Measurements from ENCODE around the gene ZDHHC9. TPM values are rescaled to one million over a fixed set of nuclear protein-coding genes. Genes with fewer than 3 reads are reported as not detected.
A peak's percentile ranks its signal among the peaks of the same experiment; 100 is the strongest.

ZDHHC9 gene
- total and polyA plus RNA-seq, 5 experiments from 2014 or later = 4.1 to 12.3 (median 7.5) TPM

DNA sequence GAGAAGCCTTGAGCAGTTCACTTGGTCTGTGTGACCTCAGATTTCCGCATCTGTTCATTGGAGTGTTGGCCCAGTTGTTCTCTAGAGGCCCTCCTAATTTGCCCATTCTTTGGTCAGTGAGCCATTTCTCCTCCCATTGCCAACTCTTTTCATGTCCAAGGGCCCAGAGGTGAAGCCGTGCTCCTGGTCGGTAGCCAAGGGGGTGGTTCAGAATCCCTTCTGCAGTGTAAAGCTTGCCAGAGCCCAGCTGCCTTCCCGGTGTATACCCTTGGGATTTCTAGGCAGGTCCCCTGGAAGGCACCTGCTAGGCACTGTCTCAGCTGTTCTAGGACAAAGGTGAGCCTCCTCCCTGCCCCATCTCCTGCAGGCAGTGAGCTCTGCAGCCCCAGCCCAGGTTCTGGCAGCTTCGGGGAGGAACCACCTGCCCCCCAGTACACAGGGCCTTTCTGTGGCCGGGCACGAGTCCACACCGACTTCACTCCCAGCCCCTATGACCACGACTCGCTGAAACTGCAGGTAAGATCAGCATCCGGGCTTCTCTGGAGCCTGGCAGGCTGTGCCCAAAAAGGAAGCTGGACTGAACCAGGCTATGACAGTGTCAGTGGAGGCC lies 51.6 kb downstream of the ZDHHC9 start:
- Mint-ChIP-seq H3K4me1 (peaks cover 11 to 29% (median 18%) of the 10 kb centered on the region in 4 donors), H3K4me3 (no peak overlapping the region), H3K36me3 (peaks cover 0 to 61% (median 2%) of the 10 kb centered on the region in 3 donors), H3K27ac (peak overlapping the region in 5 of 10 donors; percentile 2 to 70 (median 19)), H3K9me3 (no peaks in the 10 kb centered on the region), H3K27me3 (no peaks in the 10 kb centered on the region)
- no peak for ATAC-seq
- POLR2A ChIA-PET = interaction anchor here (1.0 to 10.1 kb wide), 3 partner anchors 8 to 34 kb away, joined by 3 to 107 read pairs (median 3); partner anchors contain the start of gene SASH3
- DNase-seq = no peak

DNA sequence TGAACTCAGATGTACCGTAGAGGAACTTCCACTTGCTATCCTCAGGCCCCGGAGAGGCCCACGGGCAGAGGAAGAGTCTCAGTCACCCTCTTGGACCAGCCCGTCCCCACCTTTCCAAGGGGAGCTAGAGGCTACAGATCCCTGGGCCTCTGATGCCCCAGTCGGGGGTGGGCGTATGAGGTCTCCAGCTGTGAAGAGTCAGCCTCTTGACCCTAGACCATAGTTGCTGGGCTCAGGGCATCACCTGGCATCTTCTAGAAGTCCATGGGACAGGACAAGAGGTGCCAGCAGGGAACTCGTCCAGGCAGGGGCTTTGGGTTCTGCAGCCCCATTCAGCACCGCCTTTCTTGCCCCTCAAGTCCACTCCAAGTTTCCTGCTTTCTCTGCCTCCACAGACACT lies 52.4 kb downstream of the ZDHHC9 start:
- no peak overlapping the region for H3K4me3 Mint-ChIP-seq
- H3K27ac Mint-ChIP-seq = peak overlapping the region in 6 of 10 donors; percentile 44 to 84 (median 72)
- ATAC-seq (no peak), DNase-seq (no peak)
- H3K27me3 Mint-ChIP-seq = no peaks in the 10 kb centered on the region
- H3K4me1 Mint-ChIP-seq = peaks cover 15 to 33% (median 22%) of the 10 kb centered on the region in 4 donors
- H3K36me3 Mint-ChIP-seq = peaks cover 0 to 66% (median 2%) of the 10 kb centered on the region in 3 donors
- POLR2A ChIA-PET = interaction anchor here (1.2 to 10.1 kb wide), 2 partner anchors 11 to 33 kb away, joined by 3 to 107 read pairs; partner anchors contain the start of gene SASH3
- H3K9me3 Mint-ChIP-seq = no peaks in the 10 kb centered on the region

DNA sequence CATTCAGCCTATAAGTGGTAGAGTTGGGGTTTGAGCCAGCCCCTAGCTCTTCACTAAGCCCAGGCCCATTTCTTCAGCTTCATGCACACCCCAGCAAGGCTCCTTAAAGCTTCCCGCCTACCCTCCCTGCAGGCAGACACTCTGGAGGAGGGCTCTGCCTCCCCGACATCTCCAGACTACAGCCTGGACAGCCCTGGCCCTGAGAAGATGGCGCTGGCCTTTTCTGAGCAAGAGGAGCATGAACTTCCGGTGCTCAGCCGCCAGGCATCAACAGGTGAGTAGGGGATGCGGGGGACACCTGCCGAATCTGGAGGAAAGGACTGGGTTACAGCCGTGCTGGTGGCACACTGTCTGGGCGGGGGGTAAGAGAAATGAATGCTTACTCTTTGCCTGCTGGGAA lies 52.9 kb downstream of the ZDHHC9 start:
- no peak for DNase-seq
- H3K9me3 Mint-ChIP-seq = no peaks in the 10 kb centered on the region
- POLR2A ChIA-PET = interaction anchor here (1.0 to 10.1 kb wide), 2 partner anchors 11 kb away, joined by 3 to 107 read pairs; partner anchors contain the start of gene SASH3
- peak overlapping the region in 5 of 10 donors; percentile 4 to 89 (median 72) for H3K27ac Mint-ChIP-seq
- peaks cover 15 to 39% (median 27%) of the 10 kb centered on the region in 4 donors for H3K4me1 Mint-ChIP-seq
- no peaks in the 10 kb centered on the region for H3K27me3 Mint-ChIP-seq
- H3K36me3 Mint-ChIP-seq = peaks cover 0 to 67% (median 2%) of the 10 kb centered on the region in 3 donors
- ATAC-seq = no peak
- no peak overlapping the region for H3K4me3 Mint-ChIP-seq

DNA sequence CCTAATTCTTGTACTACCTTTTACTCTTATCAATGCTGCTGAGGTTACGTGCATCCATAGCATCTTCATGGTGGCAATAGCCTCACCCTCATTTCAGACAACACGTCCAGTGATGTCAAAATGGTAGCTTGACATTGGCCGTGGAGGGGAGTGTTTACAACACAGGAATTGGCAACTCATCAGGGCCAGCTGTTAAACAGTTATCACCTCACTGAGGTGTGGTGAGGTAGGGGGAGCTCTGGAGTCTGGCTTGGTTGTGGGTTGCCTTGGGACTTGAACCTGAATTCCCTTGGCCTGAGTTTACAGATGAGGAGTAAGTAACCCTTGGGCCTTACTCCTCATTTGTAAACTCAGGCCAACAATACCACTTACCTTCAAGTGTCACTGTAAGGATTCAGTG lies 53.5 kb downstream of the ZDHHC9 start:
- POLR2A ChIA-PET = interaction anchor here (1.0 kb wide), 1 partner anchor 10 kb away, joined by 3 read pairs; the partner anchor contains the start of gene SASH3
- H3K36me3 Mint-ChIP-seq = peaks cover 0 to 67% (median 7%) of the 10 kb centered on the region in 3 donors
- H3K27me3 Mint-ChIP-seq = no peaks in the 10 kb centered on the region
- H3K4me1 Mint-ChIP-seq = peaks cover 22 to 45% (median 34%) of the 10 kb centered on the region in 4 donors
- H3K9me3 Mint-ChIP-seq = no peaks in the 10 kb centered on the region
- H3K27ac Mint-ChIP-seq = peak overlapping the region in 6 of 10 donors; percentile 65 to 90 (median 70)
- peak overlapping the region in 1 of 10 donors; percentile 36 for H3K4me3 Mint-ChIP-seq
- DNase-seq (no peak), ATAC-seq (no peak)

DNA sequence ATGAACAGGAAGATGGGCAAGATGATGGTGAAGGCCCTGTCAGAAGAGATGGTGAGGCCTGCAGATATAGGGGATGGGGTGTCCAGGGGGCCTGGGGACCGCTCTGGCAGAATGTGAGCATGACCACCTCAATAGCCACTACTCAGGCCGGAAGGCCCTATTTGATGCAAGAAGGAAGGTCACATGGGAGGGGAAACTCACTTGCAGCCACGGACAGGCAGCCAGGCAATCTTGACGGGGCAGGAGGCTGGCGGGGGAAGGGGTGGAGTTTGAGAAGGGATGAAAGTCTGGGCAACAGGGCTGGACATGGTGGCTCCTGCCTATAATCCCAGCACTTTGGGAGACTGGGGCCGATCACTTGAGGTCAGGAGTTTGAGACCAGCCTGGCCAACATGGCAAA lies 55.2 kb downstream of the ZDHHC9 start:
- DNase-seq (no peak), ATAC-seq (no peak)
- H3K27ac Mint-ChIP-seq = peak overlapping the region in 8 of 10 donors; percentile 19 to 91 (median 69)
- peaks cover 21 to 53% (median 47%) of the 10 kb centered on the region in 4 donors for H3K4me1 Mint-ChIP-seq
- no peaks in the 10 kb centered on the region for H3K27me3 Mint-ChIP-seq
- POLR2A ChIA-PET = interaction anchor here (0.9 to 15.1 kb wide), 2 partner anchors 11 to 22 kb away, joined by 4 to 382 read pairs; no protein-coding TSS in a partner anchor
- H3K4me3 Mint-ChIP-seq = peak overlapping the region in 3 of 10 donors; percentile 13 to 56 (median 29)
- H3K36me3 Mint-ChIP-seq = peaks cover under 1 to 75% (median 12%) of the 10 kb centered on the region in 3 donors
- H3K9me3 Mint-ChIP-seq = no peaks in the 10 kb centered on the region

DNA sequence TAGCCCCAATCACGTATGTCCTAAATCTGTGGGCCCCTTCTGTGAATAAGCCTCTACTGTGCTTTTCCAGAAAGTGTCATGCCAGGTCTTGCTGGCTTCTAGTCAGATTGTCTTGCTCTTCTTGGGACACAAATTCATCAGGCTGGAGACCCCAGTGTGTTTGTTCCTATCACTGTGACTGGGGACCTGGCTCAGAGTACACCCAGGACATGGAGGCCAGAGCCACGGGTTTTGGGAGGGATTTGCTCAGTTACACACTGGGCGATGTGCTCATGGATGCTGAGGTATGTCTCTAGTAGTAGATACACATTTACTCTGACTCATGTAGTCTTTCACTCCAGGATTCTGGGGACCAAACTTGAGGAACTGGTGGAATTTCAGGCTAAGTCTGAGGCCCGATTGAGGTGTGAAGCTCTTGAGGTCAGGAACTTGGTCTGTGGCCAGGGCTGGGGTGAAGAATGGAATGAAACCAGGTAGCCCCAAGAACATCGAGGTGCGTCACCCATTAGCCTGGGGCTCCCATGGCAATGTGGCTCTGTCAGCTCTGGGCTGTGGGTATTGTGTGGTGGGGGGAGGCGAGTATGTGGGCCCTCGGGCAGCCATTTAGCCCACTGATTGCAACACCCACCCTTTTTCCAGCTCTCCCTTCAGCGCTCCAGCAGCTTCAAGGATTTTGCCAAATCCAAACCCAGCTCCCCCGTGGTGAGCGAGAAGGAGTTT lies 56.2 kb downstream of the ZDHHC9 start:
- POLR2A ChIA-PET = interaction anchor here (0.5 to 15.1 kb wide), 7 partner anchors 8 to 108 kb away, joined by 3 to 382 read pairs (median 5); partner anchors contain the start of gene SASH3
- H3K36me3 Mint-ChIP-seq = peaks cover 7 to 80% (median 20%) of the 10 kb centered on the region in 3 donors

DNA sequence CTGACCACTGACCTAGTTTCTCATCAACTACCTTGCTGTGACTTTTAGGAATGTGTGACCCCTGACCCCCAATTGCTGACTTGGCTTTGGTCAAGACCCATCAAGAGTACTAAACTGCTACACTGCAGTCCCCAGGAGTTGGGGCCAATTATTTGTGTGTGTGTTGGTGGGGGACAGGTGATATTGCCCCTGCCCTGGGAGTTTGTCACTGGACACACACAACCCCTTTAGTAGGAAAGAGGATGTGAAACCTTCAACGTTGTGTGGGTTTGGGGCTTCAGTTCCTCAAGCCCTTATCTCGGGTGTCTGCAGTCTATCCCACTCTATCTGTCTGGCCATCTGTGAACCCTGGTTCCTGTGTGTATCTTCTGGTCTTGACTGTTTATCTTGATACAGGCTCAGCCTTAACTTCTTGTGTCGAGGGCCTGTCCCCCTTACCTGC lies 57.5 kb downstream of the ZDHHC9 start:
- ATAC-seq (no peak), DNase-seq (no peak)
- H3K4me3 Mint-ChIP-seq = peak overlapping the region; percentile 65 to 98 (median 78)
- H3K9me3 Mint-ChIP-seq = no peaks in the 10 kb centered on the region
- H3K36me3 Mint-ChIP-seq = peaks cover 7 to 85% (median 20%) of the 10 kb centered on the region in 3 donors
- H3K4me1 Mint-ChIP-seq = peaks cover 28 to 67% (median 64%) of the 10 kb centered on the region in 4 donors
- H3K27me3 Mint-ChIP-seq = no peaks in the 10 kb centered on the region
- peak overlapping the region; percentile 65 to 95 (median 89) for H3K27ac Mint-ChIP-seq
- POLR2A ChIA-PET = interaction anchor here (0.6 to 15.1 kb wide), 5 partner anchors 12 to 285 kb away, joined by 3 to 382 read pairs (median 4); no protein-coding TSS in a partner anchor

More for the DNA sequence above, 56.2 kb downstream of the ZDHHC9 start:
- ATAC-seq = no peak
- H3K27ac Mint-ChIP-seq = peak overlapping the region; percentile 74 to 96 (median 92)
- H3K4me1 Mint-ChIP-seq = peaks cover 28 to 61% (median 56%) of the 10 kb centered on the region in 4 donors
- H3K27me3 Mint-ChIP-seq = no peaks in the 10 kb centered on the region
- DNase-seq = no peak
- H3K9me3 Mint-ChIP-seq = no peaks in the 10 kb centered on the region
- peak overlapping the region in 9 of 10 donors; percentile 54 to 98 (median 75) for H3K4me3 Mint-ChIP-seq

DNA sequence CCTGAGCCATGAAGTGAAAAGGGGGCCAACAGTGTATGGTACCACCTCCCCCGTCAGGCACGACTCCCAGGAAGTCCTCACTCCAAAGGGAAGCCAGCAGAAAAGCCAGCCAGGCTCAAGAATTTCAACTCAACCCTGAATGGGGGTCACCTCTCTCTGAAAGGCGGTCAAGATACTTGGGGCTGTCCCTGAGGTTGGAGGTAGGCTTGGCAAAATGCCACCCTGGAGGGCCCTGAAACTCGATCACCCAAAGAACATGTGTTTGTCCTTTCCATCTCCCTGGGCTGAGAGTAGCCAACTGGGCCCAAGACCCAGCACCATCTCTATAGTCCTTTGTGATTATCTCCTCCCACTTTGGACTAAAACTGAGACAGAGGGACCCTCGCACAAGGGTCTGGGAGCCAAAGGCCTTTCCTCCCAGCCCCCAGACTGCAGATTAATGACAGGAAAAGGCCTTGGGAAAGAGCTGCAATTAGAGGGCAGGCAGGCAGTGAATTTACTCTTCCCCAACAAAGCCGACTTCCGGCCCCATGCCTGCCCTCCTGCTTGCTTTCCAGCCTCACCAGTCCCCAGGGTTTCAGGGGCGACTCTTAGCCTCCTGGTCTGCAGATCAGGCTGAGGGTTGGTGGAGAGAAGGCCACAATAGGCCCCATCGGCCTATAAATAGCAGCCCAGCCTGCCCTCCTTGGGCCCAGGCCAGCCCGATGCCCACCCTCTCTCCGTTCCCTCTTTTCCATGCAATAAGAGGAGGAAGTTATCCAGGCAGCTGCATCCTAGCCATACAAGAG lies 58.3 kb downstream of the ZDHHC9 start:
- no peak for DNase-seq
- POLR2A ChIA-PET = interaction anchor here (0.6 to 15.1 kb wide), 6 partner anchors 11 to 286 kb away, joined by 3 to 382 read pairs (median 4); no protein-coding TSS in a partner anchor
- peak overlapping the region; percentile 65 to 98 (median 78) for H3K4me3 Mint-ChIP-seq
- H3K27me3 Mint-ChIP-seq = no peaks in the 10 kb centered on the region
- H3K9me3 Mint-ChIP-seq = no peaks in the 10 kb centered on the region
- ATAC-seq = no peak
- H3K4me1 Mint-ChIP-seq = peaks cover 28 to 65% (median 64%) of the 10 kb centered on the region in 4 donors
- H3K36me3 Mint-ChIP-seq = peaks cover 7 to 79% (median 20%) of the 10 kb centered on the region in 3 donors
- peak overlapping the region; percentile 76 to 95 (median 89) for H3K27ac Mint-ChIP-seq

DNA sequence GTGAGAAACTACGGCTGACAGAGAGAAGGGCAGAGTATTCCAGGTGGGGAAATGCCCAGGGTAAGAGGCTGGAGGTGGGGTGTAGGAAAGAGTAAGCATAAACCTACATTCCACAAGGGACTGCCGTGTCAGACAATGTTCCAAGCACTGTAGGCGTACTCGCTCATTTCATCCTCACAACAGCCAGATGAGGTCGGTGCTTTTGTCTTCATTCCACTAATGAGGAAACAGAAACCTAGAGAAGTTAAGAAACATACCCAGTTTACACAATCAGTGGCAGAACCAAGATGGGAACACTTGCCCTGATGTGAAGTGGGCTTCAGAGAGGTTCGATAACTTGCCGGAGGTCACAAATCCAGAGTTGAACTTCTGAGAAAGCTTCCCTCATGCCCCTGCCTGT lies 59.3 kb downstream of the ZDHHC9 start:
- ATAC-seq (no peak), DNase-seq (no peak)
- Mint-ChIP-seq H3K9me3 (no peaks in the 10 kb centered on the region), H3K36me3 (peaks cover 7 to 72% (median 24%) of the 10 kb centered on the region in 3 donors), H3K4me3 (peak overlapping the region; percentile 80 to 98 (median 96)), H3K27ac (peak overlapping the region in 9 of 10 donors; percentile 78 to 95 (median 89)), H3K27me3 (no peaks in the 10 kb centered on the region), H3K4me1 (peaks cover 31 to 66% (median 65%) of the 10 kb centered on the region in 4 donors)
- POLR2A ChIA-PET = interaction anchor here (0.6 to 15.1 kb wide), 5 partner anchors 11 to 106 kb away, joined by 3 to 382 read pairs (median 5); no protein-coding TSS in a partner anchor

DNA sequence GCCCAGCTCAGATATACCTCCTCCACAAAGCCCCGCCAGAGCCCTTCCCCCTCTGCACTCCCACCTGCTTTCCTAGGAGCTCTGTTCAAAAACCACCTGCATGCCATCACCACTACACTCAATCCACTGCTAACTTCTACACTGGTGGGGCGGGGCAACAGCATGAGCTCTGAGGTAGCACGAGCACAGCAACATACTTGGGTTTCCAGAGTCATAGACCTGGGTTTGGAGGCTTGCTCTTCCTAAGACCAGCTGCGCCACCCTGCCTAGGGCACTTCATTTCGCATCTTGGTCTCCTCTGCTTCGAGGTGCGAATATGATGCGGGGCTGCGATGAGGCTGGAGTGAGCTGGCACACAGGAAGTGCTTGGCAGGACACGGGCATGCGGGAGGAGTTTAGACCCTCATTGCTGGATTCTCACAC lies 60.4 kb downstream of the ZDHHC9 start:
- ATAC-seq (no peak), DNase-seq (no peak)
- Mint-ChIP-seq H3K27me3 (no peaks in the 10 kb centered on the region), H3K27ac (peak overlapping the region; percentile 44 to 95 (median 89)), H3K36me3 (peaks cover 7 to 61% (median 24%) of the 10 kb centered on the region in 3 donors), H3K9me3 (no peaks in the 10 kb centered on the region), H3K4me3 (peak overlapping the region; percentile 80 to 98 (median 96)), H3K4me1 (peaks cover 33 to 72% (median 66%) of the 10 kb centered on the region in 4 donors)
- POLR2A ChIA-PET = interaction anchor here (1.0 to 15.1 kb wide), 7 partner anchors 13 to 125 kb away, joined by 3 to 382 read pairs (median 7); no protein-coding TSS in a partner anchor

DNA sequence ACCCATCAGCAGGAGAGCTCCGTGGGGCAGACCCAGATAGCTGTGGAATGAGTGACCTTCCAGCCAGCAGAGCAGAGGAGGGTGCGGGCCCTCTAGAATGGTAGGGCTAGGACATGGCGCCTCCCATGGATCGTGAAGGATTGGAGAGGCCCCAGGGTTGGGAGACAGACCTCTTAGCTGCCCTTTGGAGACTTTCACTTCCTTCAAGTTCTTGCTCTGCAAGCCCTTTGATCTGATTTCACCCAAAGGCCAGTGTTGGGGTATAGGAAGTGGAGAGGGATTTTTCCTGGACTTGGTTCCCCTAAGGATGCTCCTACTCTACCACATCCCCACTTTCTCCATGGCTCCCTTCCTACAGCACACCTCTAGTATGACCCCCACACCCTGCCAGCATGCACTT lies 61.0 kb downstream of the ZDHHC9 start:
- Mint-ChIP-seq H3K27ac (peak overlapping the region; percentile 44 to 95 (median 89)), H3K4me3 (peak overlapping the region; percentile 80 to 98 (median 96)), H3K36me3 (peaks cover 7 to 58% (median 24%) of the 10 kb centered on the region in 3 donors), H3K4me1 (peaks cover 33 to 77% (median 66%) of the 10 kb centered on the region in 4 donors), H3K27me3 (no peaks in the 10 kb centered on the region), H3K9me3 (no peaks in the 10 kb centered on the region)
- POLR2A ChIA-PET = interaction anchor here (1.3 to 15.1 kb wide), 7 partner anchors 13 to 126 kb away, joined by 3 to 382 read pairs (median 7); no protein-coding TSS in a partner anchor
- DNase-seq (no peak), ATAC-seq (no peak)
